Panc1 (cell line): ENCODE results near the gene SUMF1. TPM values are rescaled to one million over a fixed set of nuclear protein-coding genes. Genes with fewer than 3 reads are reported as not detected.

Source experiments
- ATAC-seq: fragments of 200-7000 bp; cut with Tn5 transposase; 2 replicates; pipeline ENCODE4 v1.9.1; 2020; ENCODE audit warnings: mild to moderate bottlenecking, moderate library complexity
- BruUV-seq: library from RNA; stranded (reverse); fragments of 400-500 nt; replicated peaks from 2 replicates; lab custom pipeline; 2021; lab: Mats Ljungman, UMichigan
- CTCF ChIA-PET: fragments of 300-600 bp; sonication (Branson Sonifier 250); formaldehyde crosslinking; loops from one replicate; lab custom pipeline; 2022; ENCODE audit warnings: antibody characterized with exemption; lab: Charles Lee
- POLR2A ChIA-PET: fragments of 300-600 bp; sonication (Branson Sonifier 250); formaldehyde crosslinking; loops from one replicate; lab custom pipeline; 2022; ENCODE audit warnings: antibody characterized with exemption; lab: Charles Lee
- DNase-seq: peaks from one replicate; pipeline ENCODE4 v3.0.0-alpha.2; 2010; ENCODE audit warnings: low read depth, low spot score
- H3K27ac ChIP-seq: 2 replicates; pipeline ENCODE4 v1.5.1; 2011; ENCODE audit warnings: mild to moderate bottlenecking, low read length, inconsistent platforms
- H3K27me3 ChIP-seq: fragments of 200-500 bp; sonication (Bioruptor generic); 2 replicates; pipeline ENCODE4 v1.6.0; 2014; ENCODE audit warnings: low read length, inconsistent platforms; ENCODE audit not compliant: control insufficient read depth, insufficient read depth
- H3K36me3 ChIP-seq: fragments of 200-500 bp; sonication (Bioruptor generic); 2 replicates; pipeline ENCODE4 v1.5.1; 2014; ENCODE audit warnings: inconsistent platforms, mild to moderate bottlenecking, low read length, moderate library complexity; ENCODE audit not compliant: control insufficient read depth, insufficient read depth
- H3K4me1 ChIP-seq: 2 replicates; pipeline ENCODE4 v1.5.1; 2011; ENCODE audit warnings: inconsistent platforms, mild to moderate bottlenecking, low read length, moderate library complexity; ENCODE audit not compliant: control insufficient read depth, insufficient read depth
- H3K4me3 ChIP-seq, 2 experiments: 2 replicates each; pipeline ENCODE4 v1.5.1; 2011 to 2012; ENCODE audit warnings: low read depth in 2 of 2, low read length in 2 of 2, mild to moderate bottlenecking in 2 of 2, inconsistent platforms in 1 of 2, moderate library complexity in 1 of 2
- H3K9me3 ChIP-seq: fragments of 200-500 bp; sonication (Bioruptor generic); 2 replicates; pipeline ENCODE4 v1.5.1; 2014; ENCODE audit warnings: low read depth, mild to moderate bottlenecking, inconsistent platforms, low read length, moderate library complexity; ENCODE audit not compliant: control insufficient read depth, insufficient read depth
- CTCF ChIP-seq: fragments of 450-650 bp; IDR thresholded peaks from 2 replicates; pipeline ENCODE4 v1.5.1; 2017; ENCODE audit warnings: mild to moderate bottlenecking
- POLR2AphosphoS5 ChIP-seq: IDR thresholded peaks from 2 replicates; pipeline ENCODE4 v1.6.1; 2012; ENCODE audit warnings: mild to moderate bottlenecking, low read depth, low read length, moderate library complexity
- REST ChIP-seq, 2 experiments: IDR thresholded peaks; 2 replicates each; pipeline ENCODE4 v1.6.1; 2011 to 2012; ENCODE audit warnings: low read depth in 2 of 2, control low read depth in 1 of 2, low read length in 1 of 2, mild to moderate bottlenecking in 1 of 2, moderate library complexity in 1 of 2; ENCODE audit not compliant: insufficient read depth in 1 of 2
- SIN3A ChIP-seq: IDR thresholded peaks from 2 replicates; pipeline ENCODE4 v1.6.1; 2012; ENCODE audit warnings: low read depth, mild to moderate bottlenecking, low read length, moderate library complexity, borderline replicate concordance; ENCODE audit not compliant: insufficient read depth
- TCF7L2 ChIP-seq: IDR thresholded peaks from 2 replicates; pipeline ENCODE4 v1.6.1; 2011; ENCODE audit warnings: mild to moderate bottlenecking, low read depth, low read length, inconsistent platforms
- in situ Hi-C: cut with HindIII; loops from 2 replicates; pipeline ENCODE4 v1.10.0; 2016; ENCODE audit warnings: low sequenced_read_pairs, low pct_unique_long_range_greater_than_20kb
- intact Hi-C: fragments of 100-400 bp; cut with micrococcal nuclease; formaldehyde crosslinking; loops from one replicate; pipeline ENCODE4 v1.10.0; 2022; ENCODE audit not compliant: unreplicated experiment
- total RNA-seq: library from RNA; stranded (reverse); gene quantifications from one replicate; pipeline ENCODE4 v1.2.1, GENCODE V29; 2021; ENCODE audit not compliant: unreplicated experiment

SUMF1 gene
- total RNA-seq, 1 experiment from 2014 or later, result 15.5 TPM

- ATAC-seq, result no peak
Measured at GRCh38 chr3:4407941-4408340, 59.1 kb downstream of the SUMF1 start.

DNA sequence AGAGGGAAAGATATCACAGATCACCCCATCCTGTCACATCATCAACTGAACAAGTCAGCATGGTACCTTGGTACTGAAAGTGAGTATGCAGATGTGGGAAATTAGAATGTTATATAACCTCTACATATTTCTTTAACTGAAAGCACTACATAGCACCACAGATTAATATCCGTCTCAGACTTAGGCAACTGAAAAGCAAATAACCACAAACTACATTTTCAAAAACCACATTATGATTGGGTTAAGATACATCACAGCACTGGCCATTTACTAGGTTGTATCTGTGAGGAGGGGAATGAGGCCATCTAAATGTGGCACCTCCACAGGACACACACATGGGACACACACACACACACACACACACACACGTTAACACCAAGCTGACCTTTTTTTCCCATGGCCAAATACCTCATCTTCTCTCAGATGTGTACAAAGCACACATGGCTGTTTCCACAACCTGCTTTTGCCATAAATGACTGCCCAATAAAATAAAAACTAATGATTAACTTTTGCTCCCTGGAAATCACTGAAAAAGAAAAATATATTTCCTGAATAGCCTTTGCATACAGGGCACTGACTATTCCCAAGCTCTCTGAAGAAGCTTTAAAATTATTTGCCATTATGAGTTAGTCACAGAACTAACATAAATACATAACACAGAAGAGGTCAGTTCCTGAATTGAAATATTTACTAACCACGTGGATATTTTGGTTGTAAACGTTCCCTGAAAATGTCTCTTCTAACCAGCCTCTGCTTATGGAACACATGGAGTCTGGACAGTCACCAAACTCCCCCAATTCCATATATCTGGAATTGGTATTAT is 60.1 kb downstream of the SUMF1 start:
- BruUV-seq, result no TSS peak
- H3K27ac ChIP-seq, result no peak overlapping the region
- no peaks in the 10 kb centered on the region for H3K9me3 ChIP-seq
- ChIA-PET CTCF (no interaction called here), POLR2A (no interaction called here)
- H3K4me3 ChIP-seq, result no peak overlapping the region
- in situ Hi-C loops, result no loop called here
- DNase-seq, result no peak
- TF ChIP-seq REST (IDR thresholded peaks at IDR 0.05; ENCODE audit: insufficient read depth in 1 of 2, low read depth in 2 of 2, low read length in 1 of 2) (no peak), CTCF (no peak), TCF7L2 (no peak), SIN3A (no peak), POLR2AphosphoS5 (no peak)
- H3K27me3 ChIP-seq, result no peaks in the 10 kb centered on the region
- no peaks in the 10 kb centered on the region for H3K36me3 ChIP-seq
- intact Hi-C loops, result no loop called here
- no peaks in the 10 kb centered on the region for H3K4me1 ChIP-seq
- no peak for ATAC-seq

More at GRCh38 chr3:4407941-4408340, 59.1 kb downstream of the SUMF1 start:
- H3K4me1 ChIP-seq, result no peaks in the 10 kb centered on the region
- ChIA-PET CTCF (no interaction called here), POLR2A (no interaction called here)
- BruUV-seq, result no TSS peak
- no peak for TF ChIP-seq TCF7L2
- no peak for TF ChIP-seq SIN3A
- no peak for TF ChIP-seq CTCF
- no peak for TF ChIP-seq POLR2AphosphoS5
- TF ChIP-seq REST (IDR thresholded peaks at IDR 0.05; ENCODE audit: insufficient read depth in 1 of 2, low read depth in 2 of 2, low read length in 1 of 2), result no peak
- H3K27me3 ChIP-seq, result no peaks in the 10 kb centered on the region
- no peak overlapping the region for H3K4me3 ChIP-seq
- no peaks in the 10 kb centered on the region for H3K36me3 ChIP-seq
- in situ Hi-C loops, result no loop called here
- H3K9me3 ChIP-seq, result no peaks in the 10 kb centered on the region
- no peak overlapping the region for H3K27ac ChIP-seq
- intact Hi-C loops, result no loop called here
- no peak for DNase-seq
